ENCODE results near the gene TSPAN15. TPM values are rescaled to one million over a fixed set of nuclear protein-coding genes. Genes with fewer than 3 reads are reported as not detected.

The TSPAN15 gene
- total RNA-seq, 6 donors from 2014 or later = 19.9 to 69.5 (median 63.0) TPM

DNA sequence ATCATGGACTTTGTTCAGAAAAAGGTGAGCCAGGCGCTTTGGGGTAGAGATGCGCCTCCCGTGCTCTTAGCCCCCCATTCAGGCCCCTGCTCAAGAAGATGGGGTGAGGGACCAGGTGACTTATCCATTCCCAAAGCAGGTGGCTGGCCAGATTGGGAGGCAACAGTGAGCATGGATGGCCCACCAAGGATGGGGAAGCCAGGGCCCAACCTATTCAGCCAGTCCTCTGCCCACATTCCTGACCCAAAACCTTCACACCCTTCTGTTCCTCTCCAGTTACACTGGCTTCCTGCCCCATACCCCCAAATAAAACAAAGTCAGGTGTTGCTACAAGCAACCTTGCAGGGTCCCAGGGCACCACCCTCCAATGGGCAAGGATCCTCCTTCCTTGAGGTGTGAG is 44.4 kb downstream of the TSPAN15 start:
- WGBS, 2 donors = 93 to 100% methylated on average over 3 of the region's 3 CpGs
- ATAC-seq (ENCODE audit: low FRiP score in 2 of 2) (no peak), DNase-seq (no peak)
- TF ChIP-seq POLR2A (IDR thresholded peaks at IDR 0.05) (no peak), EP300 (IDR thresholded peaks at IDR 0.05) (no peak)
- no peaks in the 10 kb centered on the region for H3K27me3 ChIP-seq
- no peak overlapping the region for H3K4me3 ChIP-seq
- no peaks in the 10 kb centered on the region for H3K9me3 ChIP-seq
- no peak overlapping the region for H3K27ac ChIP-seq
- peaks cover 0 to 18% (median 16%) of the 10 kb centered on the region in 4 donors for H3K4me1 ChIP-seq
- H3K36me3 ChIP-seq = peaks cover 0 to 13% (median 6%) of the 10 kb centered on the region in 4 donors

DNA sequence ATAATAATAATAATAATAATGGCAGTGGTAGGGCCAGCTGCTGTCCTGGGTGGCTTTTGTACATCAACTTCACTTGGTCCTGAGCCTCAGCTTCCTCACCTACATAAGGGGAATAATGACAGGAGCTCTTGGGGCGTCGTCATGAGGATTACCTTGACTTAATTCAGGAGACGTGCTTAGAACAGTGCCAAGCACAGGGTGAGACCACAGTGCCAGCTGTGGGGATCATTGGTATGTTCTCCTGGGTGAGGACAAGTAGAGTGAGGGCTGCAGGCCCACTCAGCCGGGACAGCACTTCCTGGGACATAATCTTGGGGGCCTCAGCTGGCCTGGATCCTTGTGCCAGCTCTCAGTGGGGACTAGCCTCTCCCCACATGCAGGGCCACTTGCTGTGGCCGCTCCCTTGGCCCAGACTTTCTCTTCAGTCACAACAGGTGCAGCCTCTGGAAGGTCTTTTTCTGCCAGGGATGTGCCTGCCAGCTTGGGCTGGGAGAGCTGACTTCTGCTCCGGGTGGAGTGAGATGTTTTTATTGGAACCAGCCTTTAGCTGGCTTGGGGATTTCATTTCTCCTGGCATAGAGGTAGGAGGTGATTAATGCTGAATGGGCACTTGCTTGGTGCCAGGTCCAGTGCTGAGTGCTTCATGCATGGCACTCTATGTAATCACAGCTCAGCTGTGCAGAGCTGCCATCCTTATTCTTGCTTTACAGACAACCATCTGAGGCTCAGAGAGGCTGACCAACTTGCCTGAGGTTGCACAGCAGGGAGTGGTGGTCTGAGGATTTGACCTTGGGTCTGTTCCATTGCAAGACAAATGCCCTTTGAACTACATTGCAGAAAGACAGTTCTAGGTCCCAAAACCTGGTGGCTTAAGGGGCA is 45.3 kb downstream of the TSPAN15 start:
- DNase-seq (no peak), ATAC-seq (ENCODE audit: low FRiP score in 2 of 2) (no peak)
- Histone ChIP-seq H3K9me3 (no peaks in the 10 kb centered on the region), H3K27ac (peak overlapping the region in 2 of 4 donors; percentile 58 to 69), H3K4me3 (no peak overlapping the region), H3K36me3 (peaks cover 0 to 11% (median 5%) of the 10 kb centered on the region in 4 donors), H3K27me3 (no peaks in the 10 kb centered on the region), H3K4me1 (peaks cover 0 to 18% (median 16%) of the 10 kb centered on the region in 4 donors)
- TF ChIP-seq, protein P1, sequence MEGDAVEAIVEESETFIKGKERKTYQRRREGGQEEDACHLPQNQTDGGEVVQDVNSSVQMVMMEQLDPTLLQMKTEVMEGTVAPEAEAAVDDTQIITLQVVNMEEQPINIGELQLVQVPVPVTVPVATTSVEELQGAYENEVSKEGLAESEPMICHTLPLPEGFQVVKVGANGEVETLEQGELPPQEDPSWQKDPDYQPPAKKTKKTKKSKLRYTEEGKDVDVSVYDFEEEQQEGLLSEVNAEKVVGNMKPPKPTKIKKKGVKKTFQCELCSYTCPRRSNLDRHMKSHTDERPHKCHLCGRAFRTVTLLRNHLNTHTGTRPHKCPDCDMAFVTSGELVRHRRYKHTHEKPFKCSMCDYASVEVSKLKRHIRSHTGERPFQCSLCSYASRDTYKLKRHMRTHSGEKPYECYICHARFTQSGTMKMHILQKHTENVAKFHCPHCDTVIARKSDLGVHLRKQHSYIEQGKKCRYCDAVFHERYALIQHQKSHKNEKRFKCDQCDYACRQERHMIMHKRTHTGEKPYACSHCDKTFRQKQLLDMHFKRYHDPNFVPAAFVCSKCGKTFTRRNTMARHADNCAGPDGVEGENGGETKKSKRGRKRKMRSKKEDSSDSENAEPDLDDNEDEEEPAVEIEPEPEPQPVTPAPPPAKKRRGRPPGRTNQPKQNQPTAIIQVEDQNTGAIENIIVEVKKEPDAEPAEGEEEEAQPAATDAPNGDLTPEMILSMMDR (IDR thresholded peaks at IDR 0.05) = no peak
- no peak for TF ChIP-seq POLR2A (IDR thresholded peaks at IDR 0.05)
- no peak for TF ChIP-seq EP300 (IDR thresholded peaks at IDR 0.05)
- no peak for TF ChIP-seq POLR2AphosphoS5 (IDR thresholded peaks at IDR 0.05)
- 66 to 74% methylated on average over 4 to 6 of the region's 6 CpGs for WGBS, 2 donors

DNA sequence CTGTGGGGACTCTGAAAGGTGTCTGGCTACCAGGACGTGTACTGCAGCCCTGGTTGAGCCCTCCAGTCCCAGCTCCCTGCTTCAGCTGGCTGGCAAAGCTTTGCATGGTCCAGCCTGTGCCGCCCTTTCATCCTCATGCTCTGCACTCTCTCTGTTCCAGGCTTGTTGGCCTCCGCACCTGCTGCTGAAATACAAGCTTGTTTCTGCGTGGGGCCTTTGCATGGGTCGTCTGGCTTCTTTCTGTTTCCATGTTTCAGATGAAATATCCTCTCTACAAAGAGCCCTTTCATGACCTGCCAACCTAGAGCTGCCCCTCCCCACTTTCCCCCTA is 45.9 kb downstream of the TSPAN15 start:
- no peak overlapping the region for H3K4me3 ChIP-seq

DNA sequence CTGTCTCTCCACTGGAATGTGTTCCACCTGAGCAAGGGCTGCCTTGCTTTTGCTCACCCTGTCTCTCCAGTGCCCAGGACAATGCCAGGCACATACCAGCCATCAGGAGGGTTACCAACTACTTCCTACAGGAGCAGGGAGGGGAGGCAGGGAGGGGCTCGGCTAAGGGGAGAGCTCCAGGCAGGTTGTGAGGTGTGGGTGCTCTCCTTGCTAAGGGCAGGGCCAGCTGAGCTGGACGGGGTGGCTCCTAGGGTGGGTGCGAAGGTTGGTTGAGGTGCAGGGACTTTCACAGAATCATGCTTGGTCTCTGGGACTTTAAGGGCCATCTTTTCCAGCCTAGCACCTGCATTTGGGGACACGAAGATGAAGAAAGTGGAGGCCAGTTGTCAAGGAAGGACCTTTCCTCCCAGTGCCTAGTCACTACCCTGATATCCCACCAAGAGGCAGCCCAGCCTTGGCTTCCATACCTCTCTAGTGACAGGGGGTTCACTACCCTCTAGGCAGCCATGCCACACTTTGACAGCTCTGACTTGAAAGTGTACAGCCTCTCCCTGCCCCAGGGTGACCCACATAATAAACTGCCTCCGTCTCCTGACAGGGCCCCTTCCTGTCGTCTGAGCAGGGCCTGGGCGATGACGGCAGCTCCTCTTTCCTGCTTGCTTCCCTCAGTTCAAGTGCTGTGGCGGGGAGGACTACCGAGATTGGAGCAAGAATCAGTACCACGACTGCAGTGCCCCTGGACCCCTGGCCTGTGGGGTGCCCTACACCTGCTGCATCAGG is 46.5 kb downstream of the TSPAN15 start:
- peak overlapping the region; percentile 19 to 69 (median 43) for H3K27ac ChIP-seq
- WGBS, 2 donors = 56 to 70% methylated on average over 8 to 11 of the region's 11 CpGs
- peaks cover 0 to 12% (median 9%) of the 10 kb centered on the region in 4 donors for H3K4me1 ChIP-seq
- H3K9me3 ChIP-seq = no peaks in the 10 kb centered on the region
- peak in 1 of 2 donors; percentile 39 for TF ChIP-seq POLR2AphosphoS5 (IDR thresholded peaks at IDR 0.05)
- TF ChIP-seq, protein P1 (IDR thresholded peaks at IDR 0.05) = no peak
- peaks cover 0 to 19% (median 9%) of the 10 kb centered on the region in 4 donors for H3K36me3 ChIP-seq
- H3K4me3 ChIP-seq = no peak overlapping the region
- no peak for ATAC-seq (ENCODE audit: low FRiP score in 2 of 2)
- no peak for DNase-seq
- no peaks in the 10 kb centered on the region for H3K27me3 ChIP-seq

More for the DNA sequence above, 45.9 kb downstream of the TSPAN15 start:
- ATAC-seq (ENCODE audit: low FRiP score in 2 of 2) = no peak
- TF ChIP-seq POLR2AphosphoS5 (IDR thresholded peaks at IDR 0.05) (no peak), EP300 (IDR thresholded peaks at IDR 0.05) (no peak), POLR2A (IDR thresholded peaks at IDR 0.05) (no peak)
- TF ChIP-seq, protein P1 (IDR thresholded peaks at IDR 0.05) = no peak
- H3K4me1 ChIP-seq = peaks cover 0 to 18% (median 15%) of the 10 kb centered on the region in 4 donors
- no peak for DNase-seq
- no peaks in the 10 kb centered on the region for H3K9me3 ChIP-seq
- peak overlapping the region in 2 of 4 donors; percentile 58 to 69 for H3K27ac ChIP-seq
- no peaks in the 10 kb centered on the region for H3K27me3 ChIP-seq
- WGBS, 2 donors = 81 to 83% methylated on average over 5 of the region's 5 CpGs
- peaks cover 0 to 13% (median 6%) of the 10 kb centered on the region in 4 donors for H3K36me3 ChIP-seq
